IMR-90 (cell line): ENCODE results near the gene SELENOM. TPM values are rescaled to one million over a fixed set of nuclear protein-coding genes. Genes with fewer than 3 reads are reported as not detected.
A peak's percentile ranks its signal among the peaks of the same experiment; 100 is the strongest.

Experiments used
- ATAC-seq: fragments of 200-7000 bp; cut with Tn5 transposase; 2 replicates; pipeline ENCODE4 v1.9.1; 2020; ENCODE audit warnings: low read depth, mild to moderate bottlenecking, moderate library complexity
- BruUV-seq: library from RNA; stranded (reverse); fragments of 400-500 nt; replicated peaks from 2 replicates; lab custom pipeline; 2021; lab: Mats Ljungman, UMichigan
- CTCF ChIA-PET: fragments of 300-600 bp; formaldehyde crosslinking; extraction: SDS; loops from one replicate; lab custom pipeline; 2021; ENCODE audit warnings: antibody characterized with exemption; lab: Yijun Ruan, JAX
- POLR2A ChIA-PET: fragments of 300-600 bp; sonication (Branson Sonifier 250); formaldehyde crosslinking; loops from one replicate; lab custom pipeline; 2022; ENCODE audit warnings: antibody characterized with exemption; ENCODE audit not compliant: unreplicated experiment; lab: Charles Lee
- DNase-seq: peaks from one replicate; pipeline ENCODE4 v3.0.0; 2013
- H2AFZ ChIP-seq: replicated peaks from 2 replicates; pipeline ENCODE3; 2013; ENCODE audit warnings: low read length, mild to moderate bottlenecking; ENCODE audit not compliant: poor library complexity
- H2AK5ac ChIP-seq: 2 replicates; pipeline ENCODE4 v1.6.1; 2013; ENCODE audit warnings: low read depth, low read length, inconsistent platforms
- H2AK9ac ChIP-seq: replicated peaks from 2 replicates; pipeline ENCODE3; 2013; ENCODE audit warnings: mild to moderate bottlenecking, low read depth, low read length, moderate library complexity; ENCODE audit not compliant: poor library complexity
- H2BK120ac ChIP-seq: 2 replicates; pipeline ENCODE4 v1.6.1; 2013; ENCODE audit warnings: low read depth, low read length, inconsistent platforms
- H2BK15ac ChIP-seq: 3 replicates; pipeline ENCODE4 v1.6.1; 2013; ENCODE audit warnings: low read depth, low read length, inconsistent platforms
- H2BK20ac ChIP-seq: 2 replicates; pipeline ENCODE4 v1.6.1; 2013; ENCODE audit warnings: low read depth, mild to moderate bottlenecking, inconsistent platforms, low read length, moderate library complexity
- H2BK5ac ChIP-seq: 2 replicates; pipeline ENCODE4 v1.6.1; 2013; ENCODE audit warnings: mild to moderate bottlenecking, low read depth, low read length, inconsistent platforms; ENCODE audit not compliant: poor library complexity, severe bottlenecking
- H3K14ac ChIP-seq: replicated peaks from 2 replicates; pipeline ENCODE4 v1.6.1; 2013; ENCODE audit warnings: low read depth, low read length, inconsistent platforms
- H3K18ac ChIP-seq: 2 replicates; pipeline ENCODE4 v1.6.1; 2013; ENCODE audit warnings: low read depth, low read length, control low read depth
- H3K23ac ChIP-seq: 2 replicates; pipeline ENCODE4 v1.6.1; 2013; ENCODE audit warnings: low read depth, low read length, inconsistent platforms
- H3K27ac ChIP-seq: 2 replicates; pipeline ENCODE4 v1.5.1; 2013; ENCODE audit warnings: mild to moderate bottlenecking, control low read depth, low read length; ENCODE audit not compliant: insufficient read depth
- H3K27me3 ChIP-seq: 2 replicates; pipeline ENCODE4 v1.6.1; 2013; ENCODE audit warnings: low read length; ENCODE audit not compliant: control insufficient read depth, insufficient read depth
- H3K36me3 ChIP-seq: 2 replicates; pipeline ENCODE4 v1.6.1; 2013; ENCODE audit warnings: low read length, mixed read lengths; ENCODE audit not compliant: control insufficient read depth, insufficient read depth
- H3K4ac ChIP-seq: 2 replicates; pipeline ENCODE4 v1.6.1; 2013; ENCODE audit warnings: low read depth, low read length, inconsistent platforms
- H3K4me1 ChIP-seq: 2 replicates; pipeline ENCODE4 v1.6.1; 2013; ENCODE audit warnings: low read length, mixed read lengths; ENCODE audit not compliant: control insufficient read depth, insufficient read depth
- H3K4me2 ChIP-seq: 2 replicates; pipeline ENCODE4 v1.6.1; 2013; ENCODE audit warnings: low read depth, mild to moderate bottlenecking, control low read depth, low read length, moderate library complexity
- H3K4me3 ChIP-seq: 2 replicates; pipeline ENCODE4 v1.5.1; 2013; ENCODE audit warnings: low read depth, mild to moderate bottlenecking, control low read depth, low read length, moderate library complexity; ENCODE audit not compliant: insufficient read depth
- H3K56ac ChIP-seq: 2 replicates; pipeline ENCODE4 v1.6.1; 2013; ENCODE audit warnings: low read length, inconsistent platforms; ENCODE audit not compliant: insufficient read depth; ENCODE audit errors: extremely low read depth
- H3K79me1 ChIP-seq, 2 experiments: 2 replicates each; pipeline ENCODE4 v1.6.1; 2013; ENCODE audit warnings: low read length in 2 of 2, inconsistent platforms in 1 of 2, low read depth in 1 of 2
- H3K9ac ChIP-seq: 2 replicates; pipeline ENCODE4 v1.6.1; 2013; ENCODE audit warnings: low read depth, low read length, control low read depth
- H3K9me1 ChIP-seq: 2 replicates; pipeline ENCODE4 v1.6.1; 2013; ENCODE audit warnings: low read length, inconsistent platforms; ENCODE audit not compliant: insufficient read depth
- H3K9me3 ChIP-seq: 2 replicates; pipeline ENCODE4 v1.6.1; 2013; ENCODE audit warnings: low read length; ENCODE audit not compliant: control insufficient read depth, insufficient read depth
- H4K20me1 ChIP-seq: 2 replicates; pipeline ENCODE4 v1.6.1; 2013; ENCODE audit warnings: low read length, inconsistent platforms; ENCODE audit not compliant: insufficient read depth
- H4K5ac ChIP-seq: 2 replicates; pipeline ENCODE4 v1.6.1; 2013; ENCODE audit warnings: mild to moderate bottlenecking, low read depth, low read length, control low read depth
- H4K8ac ChIP-seq, 2 experiments: 2 replicates each; pipeline ENCODE4 v1.6.1; 2013; ENCODE audit warnings: low read depth in 2 of 2, low read length in 2 of 2, control low read depth in 1 of 2, inconsistent platforms in 1 of 2
- H4K91ac ChIP-seq: 2 replicates; pipeline ENCODE4 v1.6.1; 2013; ENCODE audit warnings: low read depth, low read length, inconsistent platforms; ENCODE audit not compliant: insufficient read depth
- ELK1 ChIP-seq: fragments of 150-350 bp; IDR thresholded peaks from 2 replicates; pipeline ENCODE4 v1.6.1; 2016; ENCODE audit warnings: low read depth, mild to moderate bottlenecking, low read length, moderate library complexity, borderline replicate concordance
- FOS ChIP-seq: fragments of 150-350 bp; IDR thresholded peaks from 2 replicates; pipeline ENCODE4 v1.6.1; 2016; ENCODE audit warnings: low read depth, low read length
- WGBS, 2 experiments: methylation state at CpG; one replicate each; pipeline versions ENCODE4 v1.1.5 to v1.1.7; 2013; ENCODE audit warnings: missing lambda C conversion rate in 2 of 2; ENCODE audit not compliant: insufficient read length in 1 of 2; ENCODE audit errors: extremely low coverage in 2 of 2; 5-methylcytosine and 5-hydroxymethylcytosine counted together
- dilution Hi-C: fragments of 300-500 bp; cut with HindIII; formaldehyde crosslinking; loops from one replicate; pipeline ENCODE4 v1.14.3; 2018; ENCODE audit warnings: low sequenced_read_pairs; ENCODE audit not compliant: unreplicated experiment
- in situ Hi-C: fragments of 300-500 bp; cut with MboI; formaldehyde crosslinking; loops from 3 replicates; pipeline ENCODE4 v1.14.3; 2019; ENCODE audit warnings: low sequenced_read_pairs, inconsistent platforms, mixed read lengths
- intact Hi-C: fragments of 100-400 bp; cut with micrococcal nuclease; formaldehyde crosslinking; loops from 2 replicates; pipeline ENCODE4 v1.10.0; 2022
- polyA plus RNA-seq, 3 experiments: library from polyadenylated mRNA; depleted of rRNA; stranded (reverse); fragments of >200 nt; gene quantifications; 2 replicates each; pipeline ENCODE4 v1.2.3, GENCODE V29; 2012; ENCODE audit warnings: low replicate concordance in 1 of 3
- total RNA-seq: library from RNA; depleted of rRNA; stranded (reverse); fragments of >200 nt; gene quantifications from 2 replicates; pipeline ENCODE4 v1.2.3, GENCODE V29; 2012

The SELENOM gene
- total and polyA plus RNA-seq, 2 of the 4 experiments (the other 2 are of a cell fraction) = 46.2 to 270 TPM

- Histone ChIP-seq H3K27ac (no peak overlapping the region), H2BK120ac (peak overlapping the region; percentile 52; the same call in 1 of the 2 replicates), H3K9me3 (no peaks in the 10 kb centered on the region), H2BK5ac (no peak overlapping the region), H4K8ac (peak overlapping the region; percentile 8 to 31; a peak in 1 of 4 replicates), H3K18ac (no peak overlapping the region), H3K9me1 (peaks cover 4% of the 10 kb centered on the region; the same call in 1 of the 2 replicates), H3K9ac (no peak overlapping the region), H4K5ac (no peak overlapping the region), H3K4me3 (no peak overlapping the region), H2BK20ac (no peak overlapping the region), H3K14ac (no peak overlapping the region; the same call in 1 of the 2 replicates), H2AFZ (no peak overlapping the region), H2AK5ac (peak overlapping the region; percentile 58; the same call in 1 of the 2 replicates), H3K4me2 (no peak overlapping the region), H4K91ac (peak overlapping the region; percentile 24; the same call in 1 of the 2 replicates), H3K4ac (peak overlapping the region; percentile 75), H2BK15ac (no peak overlapping the region; the same call in 2 of the 3 replicates), H3K56ac (no peak overlapping the region), H3K36me3 (no peaks in the 10 kb centered on the region), H3K4me1 (peaks cover 15% of the 10 kb centered on the region), H3K27me3 (no peaks in the 10 kb centered on the region), H3K79me1 (no peaks in the 10 kb centered on the region), H3K23ac (0 out of 2 replicates have a peak overlapping the region, but pooled peaks have one; percentile 11), H2AK9ac (no peak overlapping the region), H4K20me1 (no peaks in the 10 kb centered on the region)
- 69% methylated on average over 5 of the region's 5 CpGs; no CpG with 5 or more reads in 1 of the 2 experiments for WGBS, 2 experiments
- TF ChIP-seq ELK1 (no peak), FOS (no peak)
- ATAC-seq = no peak
- BruUV-seq = no TSS peak
- dilution Hi-C loops = no loop called here
- intact Hi-C loops = no loop called here
- CTCF ChIA-PET = no interaction called here
- in situ Hi-C loops = no loop called here
- POLR2A ChIA-PET = no interaction called here
- DNase-seq = no peak
These were observed 50.3 kb downstream of the SELENOM start for GRCh38 chr22:31056986-31057599.
